ENCODE results near the gene MCM9. TPM values are rescaled to one million over a fixed set of nuclear protein-coding genes. Genes with fewer than 3 reads are reported as not detected.

Gene MCM9
- total and polyA plus RNA-seq, 2 of the 4 experiments (the other 2 are of a cell fraction): 3.5 to 7.2 TPM

GRCh38 chr6:118860880-118861279, 74.1 kb downstream of the MCM9 start:
- H2BK5ac ChIP-seq (ENCODE audit: low read depth, low read length, poor library complexity, severe bottlenecking): no peak overlapping the region
- H2AFZ ChIP-seq (replicated peaks; ENCODE audit: low read length, poor library complexity): no peak overlapping the region
- no peak overlapping the region for H3K14ac ChIP-seq (replicated peaks; ENCODE audit: low read depth, low read length)
- H3K18ac ChIP-seq (ENCODE audit: low read depth, low read length): no peak overlapping the region
- no peak overlapping the region for H3K4me3 ChIP-seq (ENCODE audit: insufficient read depth, low read depth, low read length)
- no peak overlapping the region for H4K8ac ChIP-seq (ENCODE audit: low read depth in 2 of 2, low read length in 2 of 2)
- CTCF ChIA-PET: no interaction called here
- no peak overlapping the region for H2BK120ac ChIP-seq (ENCODE audit: low read depth, low read length)
- no peak overlapping the region for H3K27ac ChIP-seq (ENCODE audit: insufficient read depth, low read length)
- WGBS, 2 experiments (ENCODE audit: extremely low coverage in 2 of 2, insufficient read length in 1 of 2): 95% methylated on average over 9 of the region's 10 CpGs; no CpG with 5 or more reads in 1 of the 2 experiments
- no peaks in the 10 kb centered on the region for H3K27me3 ChIP-seq (ENCODE audit: control insufficient read depth, insufficient read depth, low read length)
- intact Hi-C loops (cut with micrococcal nuclease): no loop called here
- no peak overlapping the region for H2AK5ac ChIP-seq (ENCODE audit: low read depth, low read length)
- peak overlapping the region; percentile 65 for H2AK9ac ChIP-seq (replicated peaks; ENCODE audit: low read depth, low read length, poor library complexity)
- ATAC-seq (ENCODE audit: low read depth): no peak
- H2BK20ac ChIP-seq (ENCODE audit: low read depth, low read length): no peak overlapping the region
- peaks cover 8% of the 10 kb centered on the region; the same call in 1 of the 2 replicates for H3K9me1 ChIP-seq (ENCODE audit: insufficient read depth, low read length)
- H3K4ac ChIP-seq (ENCODE audit: low read depth, low read length): no peak overlapping the region
- H3K56ac ChIP-seq (ENCODE audit: extremely low read depth, insufficient read depth, low read length): no peak overlapping the region
- no peaks in the 10 kb centered on the region for H3K4me1 ChIP-seq (ENCODE audit: control insufficient read depth, insufficient read depth, low read length)
- no peak for TF ChIP-seq RFX5 (IDR thresholded peaks at IDR 0.05; ENCODE audit: low read depth, low read length)
- no peak overlapping the region for H4K5ac ChIP-seq (ENCODE audit: low read depth, low read length)
- no peak overlapping the region for H2BK15ac ChIP-seq (ENCODE audit: low read depth, low read length)
- POLR2A ChIA-PET (ENCODE audit: unreplicated experiment): no interaction called here
- BruUV-seq (replicated peaks): no TSS peak
- H3K9ac ChIP-seq (ENCODE audit: low read depth, low read length): no peak overlapping the region
- no peak for DNase-seq
- no peak overlapping the region for H4K91ac ChIP-seq (ENCODE audit: insufficient read depth, low read depth, low read length)
- peaks cover 10 to 16% of the 10 kb centered on the region in 2 experiments; a peak in 3 of 4 replicates for H3K79me1 ChIP-seq (ENCODE audit: low read depth in 1 of 2, low read length in 2 of 2)
- no peaks in the 10 kb centered on the region for H3K36me3 ChIP-seq (ENCODE audit: control insufficient read depth, insufficient read depth, low read length)
- H3K23ac ChIP-seq (ENCODE audit: low read depth, low read length): no peak overlapping the region
- no peaks in the 10 kb centered on the region for H3K9me3 ChIP-seq (ENCODE audit: control insufficient read depth, insufficient read depth, low read length)
- in situ Hi-C loops (cut with MboI; ENCODE audit: low sequenced_read_pairs): no loop called here
- no peak overlapping the region for H3K4me2 ChIP-seq (ENCODE audit: low read depth, low read length)
- no peaks in the 10 kb centered on the region for H4K20me1 ChIP-seq (ENCODE audit: insufficient read depth, low read length)
- dilution Hi-C loops (cut with HindIII; ENCODE audit: low sequenced_read_pairs, unreplicated experiment): no loop called here

All from IMR-90 (cell line).